ENCODE results near the gene HPSE2.

The HPSE2 gene

GRCh38 chr10:98608411-98608810, 627.2 kb downstream of the HPSE2 start:
- DNase-seq (ENCODE audit: low read depth) = peak; percentile 39
- H3K4me3 ChIP-seq (ENCODE audit: low read length) = no peak overlapping the region
- TF ChIP-seq, protein P1, sequence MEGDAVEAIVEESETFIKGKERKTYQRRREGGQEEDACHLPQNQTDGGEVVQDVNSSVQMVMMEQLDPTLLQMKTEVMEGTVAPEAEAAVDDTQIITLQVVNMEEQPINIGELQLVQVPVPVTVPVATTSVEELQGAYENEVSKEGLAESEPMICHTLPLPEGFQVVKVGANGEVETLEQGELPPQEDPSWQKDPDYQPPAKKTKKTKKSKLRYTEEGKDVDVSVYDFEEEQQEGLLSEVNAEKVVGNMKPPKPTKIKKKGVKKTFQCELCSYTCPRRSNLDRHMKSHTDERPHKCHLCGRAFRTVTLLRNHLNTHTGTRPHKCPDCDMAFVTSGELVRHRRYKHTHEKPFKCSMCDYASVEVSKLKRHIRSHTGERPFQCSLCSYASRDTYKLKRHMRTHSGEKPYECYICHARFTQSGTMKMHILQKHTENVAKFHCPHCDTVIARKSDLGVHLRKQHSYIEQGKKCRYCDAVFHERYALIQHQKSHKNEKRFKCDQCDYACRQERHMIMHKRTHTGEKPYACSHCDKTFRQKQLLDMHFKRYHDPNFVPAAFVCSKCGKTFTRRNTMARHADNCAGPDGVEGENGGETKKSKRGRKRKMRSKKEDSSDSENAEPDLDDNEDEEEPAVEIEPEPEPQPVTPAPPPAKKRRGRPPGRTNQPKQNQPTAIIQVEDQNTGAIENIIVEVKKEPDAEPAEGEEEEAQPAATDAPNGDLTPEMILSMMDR (conservative IDR thresholded peaks at IDR 0.05; ENCODE audit: low read length) = no peak

- no peak for DNase-seq (ENCODE audit: low read depth)
- H3K4me3 ChIP-seq (ENCODE audit: low read length) = no peak overlapping the region
- TF ChIP-seq, protein P1 (conservative IDR thresholded peaks at IDR 0.05; ENCODE audit: low read length) = no peak
Observed at GRCh38 chr10:98602224-98602623, 633.4 kb downstream of the HPSE2 start.

- no peak overlapping the region for H3K4me3 ChIP-seq (ENCODE audit: low read length)
- no peak for DNase-seq (ENCODE audit: low read depth)
- TF ChIP-seq, protein P1 (conservative IDR thresholded peaks at IDR 0.05; ENCODE audit: low read length) = no peak
Observed at GRCh38 chr10:98599032-98599610, 636.5 kb downstream of the HPSE2 start.

- H3K4me3 ChIP-seq (ENCODE audit: low read length) = no peak overlapping the region
- TF ChIP-seq, protein P1 (conservative IDR thresholded peaks at IDR 0.05; ENCODE audit: low read length) = no peak
- DNase-seq (ENCODE audit: low read depth) = no peak
Observed at GRCh38 chr10:98596404-98596803, 639.2 kb downstream of the HPSE2 start.

DNA sequence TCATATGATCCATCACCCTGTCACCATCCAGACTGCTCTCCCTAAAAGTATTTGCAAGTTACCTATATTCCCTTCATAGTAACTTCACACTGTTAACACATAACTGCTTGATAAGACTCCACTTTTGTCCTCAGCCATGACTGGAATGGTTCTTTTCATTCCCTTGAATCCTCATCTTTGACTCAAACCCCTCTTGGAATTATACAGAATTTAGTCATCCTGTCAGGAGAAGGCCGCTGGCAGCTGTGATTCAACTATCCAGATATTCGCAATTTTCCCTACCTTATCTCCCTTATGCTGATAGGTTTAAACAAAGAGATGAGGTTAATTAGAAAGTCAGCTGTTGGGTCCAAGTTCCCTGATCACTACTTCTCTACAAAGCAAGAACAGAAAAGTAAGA, 646.0 kb downstream of the HPSE2 start:
- no peak overlapping the region for H3K4me3 ChIP-seq (ENCODE audit: low read length)
- TF ChIP-seq, protein P1 (conservative IDR thresholded peaks at IDR 0.05; ENCODE audit: low read length) = no peak
- no peak for DNase-seq (ENCODE audit: low read depth)

GRCh38 chr10:98589007-98589406, 646.6 kb downstream of the HPSE2 start:
- no peak overlapping the region for H3K4me3 ChIP-seq (ENCODE audit: low read length)
- TF ChIP-seq, protein P1 (conservative IDR thresholded peaks at IDR 0.05; ENCODE audit: low read length) = no peak
- peak; percentile 71 for DNase-seq (ENCODE audit: low read depth)

DNA sequence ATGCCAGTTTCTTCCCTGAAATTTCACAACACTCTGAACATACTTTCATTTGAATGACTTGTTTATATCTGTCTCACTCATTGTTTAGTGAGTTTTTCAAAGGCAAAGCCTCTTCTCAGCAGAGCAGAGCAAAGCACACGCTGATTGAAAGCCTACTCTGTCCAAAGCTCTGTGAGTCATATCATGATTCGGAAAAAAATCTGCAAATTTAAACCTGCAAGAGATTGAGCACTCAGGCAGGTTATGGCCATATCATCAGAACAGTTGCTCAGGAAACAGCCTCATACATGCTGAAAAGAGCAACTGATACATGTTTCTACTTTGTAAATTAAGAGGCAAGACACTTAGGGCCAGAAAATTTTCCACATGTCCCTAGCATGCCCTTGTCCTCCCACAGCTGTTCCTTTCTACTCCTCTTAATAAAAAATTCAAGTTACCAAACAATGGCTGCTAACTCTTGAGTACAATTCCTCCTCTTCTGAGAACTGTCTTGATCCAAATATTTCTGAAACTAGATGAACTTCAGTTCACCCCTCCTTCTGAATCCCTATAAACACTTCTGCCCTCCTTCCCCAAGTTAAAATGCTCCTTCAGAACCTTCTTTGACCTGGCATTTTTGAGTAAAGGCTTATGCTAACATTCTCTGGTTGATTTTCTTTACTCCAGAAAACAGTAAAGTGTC, 648.4 kb downstream of the HPSE2 start:
- no peak for DNase-seq (ENCODE audit: low read depth)
- TF ChIP-seq, protein P1 (conservative IDR thresholded peaks at IDR 0.05; ENCODE audit: low read length) = no peak
- no peak overlapping the region for H3K4me3 ChIP-seq (ENCODE audit: low read length)
